CD14-positive monocyte (primary cell): ENCODE results near the gene INPP4B. TPM values are rescaled to one million over a fixed set of nuclear protein-coding genes. Genes with fewer than 3 reads are reported as not detected.

Experiments
- DNase-seq, 3 donors: peaks; one replicate each; pipeline ENCODE4 v3.0.0-alpha.2; 2011 to 2022
- H2AFZ ChIP-seq: 2 replicates; pipeline ENCODE4 v1.6.0; 2012; ENCODE audit warnings: mild to moderate bottlenecking, low read depth, low read length, inconsistent platforms; ENCODE audit not compliant: insufficient read depth, poor library complexity, severe bottlenecking
- H3K27ac ChIP-seq, 2 donors: 1 replicate in 1 of 2; 2 replicates in 1 of 2; pipeline ENCODE4 v1.5.1; 2012 to 2013; ENCODE audit warnings: low read length in 2 of 2, control low read depth in 1 of 2, inconsistent platforms in 1 of 2, low read depth in 1 of 2, mild to moderate bottlenecking in 1 of 2
- H3K27me3 ChIP-seq, 2 donors: one replicate each; pipeline versions ENCODE4 v1.6.0 to v1.6.1; 2011 to 2013; ENCODE audit warnings: low read length in 2 of 2; ENCODE audit not compliant: control insufficient read depth in 2 of 2, insufficient read depth in 2 of 2
- H3K36me3 ChIP-seq, 2 donors: replicated peaks in 1 of 2; 1 replicate in 1 of 2; 2 replicates in 1 of 2; pipeline versions ENCODE4 v1.5.1 to v1.6.1; 2012 to 2013; ENCODE audit warnings: low read length in 2 of 2, control low read depth in 1 of 2, inconsistent platforms in 1 of 2, mild to moderate bottlenecking in 1 of 2; ENCODE audit not compliant: insufficient read depth in 2 of 2, control insufficient read depth in 1 of 2
- H3K4me1 ChIP-seq, 2 donors: 1 replicate in 1 of 2; 2 replicates in 1 of 2; pipeline versions ENCODE4 v1.5.1 to v1.6.1; 2012 to 2013; ENCODE audit warnings: low read length in 2 of 2, control low read depth in 1 of 2, inconsistent platforms in 1 of 2, mild to moderate bottlenecking in 1 of 2, moderate library complexity in 1 of 2; ENCODE audit not compliant: insufficient read depth in 2 of 2, control insufficient read depth in 1 of 2
- H3K4me2 ChIP-seq: replicated peaks from 2 replicates; pipeline ENCODE3; 2012; ENCODE audit warnings: low read length, moderate library complexity, mild to moderate bottlenecking; ENCODE audit not compliant: poor library complexity, severe bottlenecking; ENCODE audit errors: extremely low read depth
- H3K4me3 ChIP-seq, 3 experiments: fragments of 200-600 bp in 1 of 3; sonication (generic) in 1 of 3; replicated peaks in 1 of 3; 1 replicate in 2 of 3; 2 replicates in 1 of 3; pipeline ENCODE4 v1.5.1; 2011 to 2013; ENCODE audit warnings: low read length in 3 of 3, mild to moderate bottlenecking in 3 of 3, control low read depth in 2 of 3, low read depth in 2 of 3, inconsistent platforms in 1 of 3, moderate library complexity in 1 of 3
- H3K79me2 ChIP-seq: 2 replicates; pipeline ENCODE4 v1.6.0; 2012; ENCODE audit warnings: mild to moderate bottlenecking, control low read depth, inconsistent platforms, low read length, moderate library complexity; ENCODE audit not compliant: insufficient read depth
- H3K9ac ChIP-seq: 2 replicates; pipeline ENCODE4 v1.6.0; 2017; ENCODE audit warnings: low read length, mild to moderate bottlenecking; ENCODE audit not compliant: insufficient read depth, poor library complexity, severe bottlenecking
- H3K9me3 ChIP-seq, 2 donors: replicated peaks in 1 of 2; 1 replicate in 1 of 2; 2 replicates in 1 of 2; pipeline versions ENCODE4 v1.5.1 to v1.6.1; 2012 to 2013; ENCODE audit warnings: low read length in 2 of 2, control low read depth in 1 of 2; ENCODE audit not compliant: control insufficient read depth in 1 of 2, insufficient read depth in 1 of 2
- H4K20me1 ChIP-seq: 2 replicates; pipeline ENCODE4 v1.6.0; 2012; ENCODE audit warnings: mild to moderate bottlenecking, low read length, control low read depth, moderate library complexity; ENCODE audit not compliant: insufficient read depth
- H3K27ac Mint-ChIP-seq, 7 donors: one replicate each; pipeline ENCODE4 v1.8.0; 2020; ENCODE audit warnings: mild to moderate bottlenecking in 7 of 7, mixed read lengths in 7 of 7, moderate library complexity in 6 of 7, inconsistent platforms in 2 of 7
- H3K27me3 Mint-ChIP-seq, 3 donors: one replicate each; pipeline ENCODE4 v1.8.0; 2021 to 2022; ENCODE audit warnings: low read depth in 3 of 3, mild to moderate bottlenecking in 3 of 3, mixed read lengths in 3 of 3, moderate library complexity in 3 of 3, inconsistent platforms in 1 of 3
- H3K36me3 Mint-ChIP-seq, 2 donors: one replicate each; pipeline ENCODE4 v1.8.0; 2020; ENCODE audit warnings: mixed read lengths in 2 of 2, inconsistent platforms in 1 of 2, mild to moderate bottlenecking in 1 of 2
- H3K4me1 Mint-ChIP-seq: one replicate; pipeline ENCODE4 v1.8.0; 2020; ENCODE audit warnings: mild to moderate bottlenecking, mixed read lengths
- H3K4me3 Mint-ChIP-seq, 2 donors: one replicate each; pipeline ENCODE4 v1.8.0; 2020; ENCODE audit warnings: mild to moderate bottlenecking in 2 of 2, mixed read lengths in 2 of 2, moderate library complexity in 1 of 2
- H3K9me3 Mint-ChIP-seq, 7 donors: one replicate each; pipeline ENCODE4 v1.8.0; 2020 to 2022; ENCODE audit warnings: mixed read lengths in 7 of 7, mild to moderate bottlenecking in 6 of 7, moderate library complexity in 6 of 7, inconsistent platforms in 2 of 7
- CTCF ChIP-seq: fragments of 200-600 bp; IDR thresholded peaks from one replicate; pipeline ENCODE4 v1.8.0; 2022; ENCODE audit warnings: antibody characterized with exemption, mild to moderate bottlenecking
- WGBS: methylation state at CpG from one replicate; pipeline ENCODE4 v1.1.5; 2013; ENCODE audit warnings: missing lambda C conversion rate; ENCODE audit not compliant: insufficient coverage; 5-methylcytosine and 5-hydroxymethylcytosine counted together
- intact Hi-C, 2 donors: fragments of 100-400 bp; cut with micrococcal nuclease; formaldehyde crosslinking; loops; one replicate each; pipeline versions ENCODE4 v1.15.0 to v1.15.1; 2023
- polyA plus RNA-seq, 3 donors: library from polyadenylated mRNA; depleted of rRNA in 1 of 3; unstranded in 2 of 3; stranded (reverse) in 1 of 3; fragments of 300-500 nt in 2 of 3; fragments of >200 nt in 1 of 3; fragmentation: Illumina TruSeq in 2 of 3; gene quantifications; 1 replicate in 2 of 3; 2 replicates in 1 of 3; pipeline ENCODE4 v1.2.3, GENCODE V29; 2012 to 2021

INPP4B gene
- polyA plus RNA-seq, 3 donors, result 0.13 to 0.38 (median 0.22) TPM

- H3K27me3 Mint-ChIP-seq, result no peaks in the 10 kb centered on the region
- H3K9me3 Mint-ChIP-seq, result peaks cover 0 to 4% (median 2%) of the 10 kb centered on the region in 7 donors
- no peaks in the 10 kb centered on the region for H4K20me1 ChIP-seq
- H3K4me1 ChIP-seq, result no peaks in the 10 kb centered on the region
- TF ChIP-seq CTCF, result no peak
- no peak overlapping the region for H3K27ac ChIP-seq
- WGBS, result 80% methylated on average over 1 of the region's 2 CpGs
- H3K4me1 Mint-ChIP-seq, result no peaks in the 10 kb centered on the region
- no peak overlapping the region for H3K4me2 ChIP-seq
- no peak overlapping the region for H3K27ac Mint-ChIP-seq
- no peak overlapping the region for H3K9ac ChIP-seq
- no peaks in the 10 kb centered on the region for H3K36me3 ChIP-seq
- H3K36me3 Mint-ChIP-seq, result no peaks in the 10 kb centered on the region
- no peaks in the 10 kb centered on the region for H3K27me3 ChIP-seq
- no peak overlapping the region for H3K4me3 ChIP-seq
- H2AFZ ChIP-seq, result no peak overlapping the region
- no peak overlapping the region for H3K4me3 Mint-ChIP-seq
- H3K9me3 ChIP-seq, result no peaks in the 10 kb centered on the region
- intact Hi-C loops, result no loop called here
- no peak for DNase-seq
- H3K79me2 ChIP-seq, result no peaks in the 10 kb centered on the region
Observed at GRCh38 chr4:142155347-142155746, 690.8 kb downstream of the INPP4B start.

GRCh38 chr4:142150483-142150882 lies 695.6 kb downstream of the INPP4B start:
- Histone ChIP-seq H3K4me1 (no peaks in the 10 kb centered on the region), H3K36me3 (no peaks in the 10 kb centered on the region), H2AFZ (no peak overlapping the region), H3K9ac (no peak overlapping the region), H4K20me1 (no peaks in the 10 kb centered on the region), H3K79me2 (no peaks in the 10 kb centered on the region), H3K4me3 (no peak overlapping the region), H3K9me3 (no peaks in the 10 kb centered on the region), H3K27ac (no peak overlapping the region), H3K4me2 (no peak overlapping the region), H3K27me3 (no peaks in the 10 kb centered on the region)
- TF ChIP-seq CTCF, result no peak
- no peak for DNase-seq
- Mint-ChIP-seq H3K27me3 (no peaks in the 10 kb centered on the region), H3K36me3 (no peaks in the 10 kb centered on the region), H3K27ac (no peak overlapping the region), H3K4me3 (no peak overlapping the region), H3K4me1 (no peaks in the 10 kb centered on the region), H3K9me3 (peaks cover 0 to 3% (median 0%) of the 10 kb centered on the region in 7 donors)
- intact Hi-C loops, result no loop called here
- WGBS, result 100% methylated on average over 2 of the region's 3 CpGs
